ENCODE data around the gene CTTNBP2NL.
"Not testable (repeated sequence)": the region's sequence is repeated elsewhere in the genome, so short reads cannot be mapped to it uniquely, and the experiment has no call there.

CTTNBP2NL gene

DNA sequence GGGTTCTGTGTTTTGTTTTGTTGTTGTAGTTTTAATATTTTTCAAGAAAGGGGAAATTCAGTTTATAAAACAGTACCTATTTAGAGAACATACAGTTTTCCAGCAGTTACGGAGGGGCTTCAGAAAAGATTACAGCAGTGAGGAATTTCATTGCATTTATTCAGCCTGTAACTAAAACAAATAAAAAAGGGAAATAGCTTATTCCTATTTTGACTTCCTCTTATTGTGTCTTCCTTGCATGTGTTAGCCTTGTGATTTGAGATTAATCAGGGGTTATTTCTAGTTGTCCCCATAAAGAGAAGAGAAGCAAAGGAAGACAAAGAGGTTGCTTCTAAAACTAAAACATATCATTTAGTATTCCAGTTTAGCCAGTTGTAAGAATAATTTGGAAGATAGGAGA lies 35.0 kb downstream of the CTTNBP2NL start:
- DNase-seq: no peak

DNA sequence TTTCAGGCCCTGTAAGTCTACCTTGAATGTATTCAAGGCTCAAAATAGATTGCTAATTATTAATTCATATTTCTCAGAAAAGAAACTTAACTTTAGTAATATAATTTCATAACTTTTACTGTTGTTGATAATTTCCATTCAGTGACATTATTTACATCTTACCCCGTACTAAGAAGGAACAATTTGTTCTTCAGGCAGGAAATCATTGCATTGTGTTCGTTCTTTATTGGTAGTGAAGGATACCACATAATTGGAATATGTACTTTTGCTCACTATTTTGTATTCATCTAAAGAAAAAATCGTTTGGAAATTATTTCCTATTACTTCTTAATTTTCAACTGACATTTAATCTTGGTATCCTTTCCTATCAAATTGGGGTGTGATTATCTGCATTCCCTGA lies 39.4 kb downstream of the CTTNBP2NL start:
- DNase-seq: no peak

DNA sequence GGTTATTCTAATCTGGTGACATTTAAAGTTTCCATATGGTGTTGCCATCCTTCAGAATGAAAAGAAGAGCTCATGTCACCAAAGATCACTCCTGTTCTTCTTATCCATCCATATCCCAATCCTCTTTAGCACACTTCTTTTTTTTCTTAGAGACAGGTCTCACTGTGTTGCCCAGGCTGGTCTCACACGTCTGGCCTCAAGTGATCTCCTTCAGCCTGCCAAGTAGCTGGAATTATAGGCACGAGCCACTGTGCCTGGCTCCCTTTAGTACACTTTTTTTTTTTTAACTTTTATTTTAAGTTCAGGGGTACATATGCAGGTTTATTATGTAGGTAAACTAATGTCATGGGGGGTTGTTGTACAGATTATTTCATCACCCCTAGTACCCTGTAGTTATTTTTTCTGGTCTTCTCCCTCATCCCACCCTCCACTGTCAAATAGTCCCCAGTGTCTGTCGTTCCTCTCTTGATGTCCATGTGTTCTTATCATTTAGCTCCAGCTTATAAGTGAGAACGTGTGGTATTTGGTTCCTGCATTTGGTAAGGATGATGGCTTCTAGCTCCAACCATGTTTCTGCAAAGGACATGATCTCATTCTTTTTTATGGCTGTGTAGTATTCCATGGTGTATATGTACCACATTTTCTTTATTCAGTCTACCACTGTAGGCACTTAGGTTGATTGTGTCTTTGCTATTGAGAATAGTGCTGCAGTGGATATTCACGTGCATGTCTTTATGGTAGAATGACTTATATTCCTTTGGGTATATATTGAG lies 40.6 kb downstream of the CTTNBP2NL start:
- DNase-seq: no peak

DNA sequence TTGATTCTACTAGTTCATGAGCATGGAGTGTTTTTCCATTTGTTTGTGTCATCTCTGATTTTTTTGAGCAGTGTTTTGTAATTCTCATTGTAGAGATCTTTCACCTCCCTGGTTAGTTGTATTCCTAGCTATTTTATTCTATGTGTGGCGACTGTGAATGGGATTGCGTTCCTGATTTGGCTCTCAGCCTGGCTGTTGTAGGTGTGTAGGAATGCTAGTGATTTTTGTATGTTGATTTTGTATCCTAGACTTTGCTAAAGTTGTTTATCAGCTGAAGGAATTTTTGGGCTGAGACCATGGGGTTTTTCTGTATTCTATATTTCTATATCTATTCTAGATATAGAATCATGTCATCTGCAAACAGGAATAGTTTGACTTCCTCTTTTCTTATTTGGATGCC lies 42.1 kb downstream of the CTTNBP2NL start:
- not testable (repeated sequence) for DNase-seq

DNA sequence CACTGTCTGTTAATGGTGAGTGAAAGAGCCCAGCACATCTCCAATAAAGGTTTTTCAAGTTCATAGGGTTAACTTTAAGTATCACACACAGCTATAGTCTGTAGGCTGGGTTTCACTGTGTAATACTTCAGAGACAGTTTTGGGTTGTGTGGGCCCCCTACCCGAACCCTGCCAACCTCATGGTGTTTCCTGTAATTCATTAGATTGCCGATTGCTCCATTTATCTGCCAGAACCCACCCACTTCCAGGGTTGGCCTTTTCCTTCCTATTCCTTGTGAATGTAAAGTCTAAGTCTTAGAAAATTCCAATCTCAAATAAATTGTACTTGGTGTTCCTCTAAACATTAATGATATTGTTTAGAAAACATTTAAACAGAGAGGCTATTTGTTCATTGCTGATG lies 43.6 kb downstream of the CTTNBP2NL start:
- no peak for DNase-seq

DNA sequence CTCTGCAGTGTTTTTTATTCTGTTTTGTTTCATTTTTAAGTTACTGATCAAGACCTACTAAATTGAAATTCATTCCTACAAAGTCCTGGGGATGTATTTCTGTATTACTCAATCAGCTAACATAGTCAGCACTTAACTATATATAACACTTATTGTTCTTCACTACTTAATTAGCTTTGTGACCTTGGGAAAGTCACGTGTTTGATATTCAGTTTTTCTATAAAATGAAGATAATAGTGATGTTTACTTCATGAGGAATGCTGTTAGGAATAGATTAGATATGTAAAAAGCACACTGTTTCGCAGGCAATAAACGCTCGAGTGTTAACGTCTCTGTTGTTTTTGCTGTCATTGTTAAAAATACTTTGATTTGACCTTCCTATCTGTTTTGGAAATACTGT lies 44.6 kb downstream of the CTTNBP2NL start:
- DNase-seq: no peak

DNA sequence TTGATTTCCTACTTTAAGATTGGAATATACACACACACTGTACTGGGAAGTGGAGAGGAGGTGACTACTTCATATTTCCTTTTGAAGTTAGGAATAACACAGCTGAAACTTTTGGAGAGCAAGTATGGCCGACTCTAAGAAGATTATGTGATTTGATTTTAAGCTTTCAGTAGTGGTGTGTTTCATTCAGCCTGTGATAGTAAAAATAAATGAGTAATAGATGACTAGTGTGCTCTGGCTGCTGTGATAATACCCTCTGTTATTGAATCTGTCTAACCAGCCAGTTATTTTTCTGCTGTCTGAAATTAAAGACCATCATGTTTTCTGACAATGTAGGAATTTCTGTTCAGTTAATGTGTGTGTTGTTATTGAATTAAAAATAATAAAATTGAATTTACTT lies 48.3 kb downstream of the CTTNBP2NL start:
- no peak for DNase-seq

DNA sequence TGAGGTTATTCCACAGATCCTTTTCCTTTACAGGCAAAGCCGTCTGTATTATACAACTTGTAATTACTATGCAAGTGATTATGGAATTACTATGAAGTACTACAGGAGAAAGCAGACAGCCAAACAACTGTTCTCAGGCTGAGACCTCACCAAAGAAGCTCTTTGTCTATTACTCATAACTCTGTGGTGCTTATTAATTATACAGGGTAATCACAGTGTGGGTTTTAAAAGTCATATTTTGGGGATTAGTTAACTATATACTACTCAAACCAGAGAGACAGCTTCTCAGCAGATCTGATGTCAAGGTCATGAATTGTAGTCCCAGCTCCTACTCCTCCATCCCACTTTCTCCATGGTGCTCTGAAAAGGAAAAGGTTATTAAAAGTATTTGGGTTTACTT lies 49.6 kb downstream of the CTTNBP2NL start:
- no peak for DNase-seq

DNA sequence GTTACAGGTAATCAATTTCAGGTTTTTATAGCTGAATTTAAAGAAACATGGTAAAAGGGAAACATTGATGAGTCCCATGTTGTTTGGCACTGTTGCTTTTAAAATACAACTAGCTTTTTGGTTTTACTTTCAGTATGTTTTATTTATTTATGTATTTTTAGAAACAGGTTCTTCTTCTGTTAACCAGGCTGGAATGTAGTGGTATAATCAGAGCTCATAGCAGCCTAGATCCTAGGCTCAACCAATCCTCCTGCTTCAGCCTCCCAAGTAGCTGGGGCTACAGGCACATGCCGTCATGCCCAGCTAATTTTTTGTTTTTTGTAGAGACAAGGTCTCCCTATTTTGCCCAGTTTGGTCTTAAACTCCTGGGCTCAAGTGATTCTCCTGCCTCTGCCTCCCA lies 50.4 kb downstream of the CTTNBP2NL start:
- no peak for DNase-seq

DNA sequence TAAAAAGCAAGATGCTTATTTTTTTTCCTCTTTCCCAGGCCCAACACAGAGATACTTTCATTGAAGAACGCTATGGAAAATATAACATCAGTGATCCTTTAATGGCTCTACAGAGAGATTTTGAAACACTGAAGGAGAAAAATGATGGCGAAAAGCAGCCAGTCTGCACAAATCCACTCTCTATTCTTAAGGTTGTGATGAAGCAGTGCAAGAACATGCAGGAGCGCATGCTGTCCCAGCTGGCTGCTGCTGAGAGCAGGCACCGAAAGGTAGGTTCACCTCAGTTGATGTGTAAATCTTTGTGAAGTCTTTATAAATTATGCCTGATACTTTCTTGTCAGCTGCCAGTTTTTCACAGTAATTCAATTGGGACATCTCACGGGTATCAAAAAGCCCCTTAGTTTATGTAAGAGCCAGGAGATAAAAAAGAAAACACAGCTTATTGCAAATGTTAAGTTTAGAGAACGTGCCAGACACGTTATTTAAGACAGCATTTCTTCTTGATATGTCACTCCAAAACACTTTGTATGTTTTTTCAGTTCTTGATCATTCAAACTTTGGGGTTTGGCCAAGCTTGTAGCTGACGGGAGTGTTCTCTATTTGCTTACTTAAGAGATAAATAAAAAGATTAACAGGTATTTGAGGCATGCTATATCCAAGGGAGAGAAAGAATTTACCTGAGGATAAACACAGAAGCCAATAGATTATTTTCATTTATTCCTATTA lies 53.1 kb downstream of the CTTNBP2NL start:
- DNase-seq: no peak

DNA sequence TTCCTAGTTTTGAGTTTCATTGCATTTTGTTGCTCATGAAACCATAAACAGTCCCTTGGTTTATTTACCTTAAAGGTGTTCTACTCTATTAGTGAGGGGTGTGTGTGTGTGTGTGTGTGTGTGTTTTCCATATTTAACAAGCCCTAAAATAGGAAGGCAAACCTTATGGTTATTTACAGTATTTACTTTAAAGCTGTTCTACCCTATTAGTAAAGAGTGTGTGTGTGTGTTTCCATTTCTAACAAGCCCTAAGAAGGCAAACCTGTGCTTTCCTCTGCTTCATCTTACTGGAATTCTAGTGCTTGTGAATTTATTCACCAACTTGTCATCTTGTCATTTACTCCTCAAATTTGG lies 53.6 kb downstream of the CTTNBP2NL start:
- no peak for DNase-seq

DNA sequence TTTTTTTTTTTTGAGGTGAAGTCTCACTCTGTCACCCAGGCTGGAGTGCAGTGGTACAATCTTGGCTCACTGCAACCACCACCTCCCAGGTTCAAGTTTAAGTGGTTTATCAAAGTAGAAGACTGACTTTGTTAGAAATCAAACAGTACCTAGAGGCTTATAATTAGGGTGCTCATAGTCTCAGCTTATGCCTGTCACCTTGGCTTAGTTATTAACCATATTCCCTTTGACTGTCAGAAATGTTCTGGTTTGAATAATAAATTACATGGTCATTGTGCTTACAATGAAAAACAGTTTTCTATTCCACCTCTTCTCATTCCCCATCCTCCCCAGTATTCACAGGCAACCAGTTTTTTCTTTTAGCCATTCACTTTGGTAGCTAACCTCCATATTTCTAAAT lies 54.8 kb downstream of the CTTNBP2NL start:
- DNase-seq: no peak

DNA sequence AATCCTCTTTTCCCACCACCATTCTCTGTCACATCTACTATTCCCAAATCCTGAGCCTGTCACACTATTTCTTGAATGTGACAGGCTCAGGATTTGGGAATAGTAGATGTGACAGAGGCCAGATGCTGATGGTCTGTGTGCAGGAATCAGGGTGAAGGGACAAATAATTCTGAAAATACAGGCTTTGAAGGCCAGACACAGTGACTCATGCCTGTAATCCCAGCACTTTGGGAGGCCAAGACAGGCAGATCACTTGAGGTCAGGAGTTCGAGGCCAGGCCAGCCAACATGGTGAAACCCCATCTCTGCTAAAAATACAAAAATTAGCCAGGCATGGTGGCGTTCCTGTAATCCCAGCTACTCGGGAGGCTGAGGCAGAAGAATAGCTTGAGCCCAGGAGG lies 55.3 kb downstream of the CTTNBP2NL start:
- not testable (repeated sequence) for DNase-seq

DNA sequence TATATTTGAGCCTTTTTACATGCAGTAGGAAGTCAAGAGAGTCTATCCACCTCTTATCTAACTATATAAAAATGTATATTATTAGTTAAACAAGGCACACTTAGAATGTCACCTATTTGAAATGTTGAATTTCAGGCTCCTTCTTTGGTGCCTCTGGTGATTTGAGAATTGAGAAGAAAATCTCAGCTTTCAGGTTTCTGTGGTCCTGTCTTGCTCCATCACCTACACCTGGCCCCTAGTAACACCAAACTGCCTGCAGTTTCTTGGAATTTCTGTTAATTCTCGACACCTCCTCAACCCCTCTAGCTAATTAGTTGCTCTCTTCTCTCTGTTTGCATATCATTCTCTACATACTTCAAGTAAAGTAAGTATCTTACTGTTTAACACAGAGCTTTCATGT lies 57.9 kb downstream of the CTTNBP2NL start:
- DNase-seq: no peak

DNA sequence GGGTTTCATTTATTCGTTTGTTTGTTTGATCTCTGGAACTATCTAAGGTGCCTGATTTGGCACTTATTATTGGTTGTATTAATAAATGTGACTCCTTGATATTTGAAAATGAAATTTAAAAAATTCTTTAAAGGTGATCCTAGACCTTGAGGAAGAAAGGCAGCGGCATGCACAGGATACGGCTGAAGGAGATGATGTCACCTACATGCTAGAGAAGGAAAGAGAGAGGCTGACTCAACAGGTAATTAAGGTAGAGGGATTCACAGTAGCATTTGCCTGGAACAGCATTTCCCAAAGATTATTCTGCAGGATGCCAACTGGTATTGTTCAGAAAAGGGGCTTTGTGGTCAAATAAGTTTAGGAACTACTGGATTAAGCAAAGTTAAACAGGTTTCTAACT lies 58.3 kb downstream of the CTTNBP2NL start:
- no peak for DNase-seq

DNA sequence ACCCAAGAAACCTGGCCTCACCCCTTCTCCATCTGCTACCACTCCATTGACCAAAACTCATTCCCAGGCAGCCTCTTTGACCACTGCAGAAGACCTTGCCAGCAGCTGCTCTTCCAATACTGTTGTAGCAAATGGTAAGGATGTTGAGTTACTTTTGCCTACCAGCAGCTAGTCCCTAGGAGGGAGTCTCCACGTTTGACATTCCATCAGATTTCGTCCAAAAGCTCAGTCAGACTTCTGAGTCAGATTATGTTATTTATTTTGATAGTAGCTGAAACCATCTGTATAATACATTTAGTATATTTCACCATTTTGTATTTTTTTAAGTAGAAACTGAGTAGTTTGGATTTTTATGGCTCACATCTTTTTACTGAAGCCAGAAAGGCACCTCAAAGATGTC lies 61.2 kb downstream of the CTTNBP2NL start:
- no peak for DNase-seq

DNA sequence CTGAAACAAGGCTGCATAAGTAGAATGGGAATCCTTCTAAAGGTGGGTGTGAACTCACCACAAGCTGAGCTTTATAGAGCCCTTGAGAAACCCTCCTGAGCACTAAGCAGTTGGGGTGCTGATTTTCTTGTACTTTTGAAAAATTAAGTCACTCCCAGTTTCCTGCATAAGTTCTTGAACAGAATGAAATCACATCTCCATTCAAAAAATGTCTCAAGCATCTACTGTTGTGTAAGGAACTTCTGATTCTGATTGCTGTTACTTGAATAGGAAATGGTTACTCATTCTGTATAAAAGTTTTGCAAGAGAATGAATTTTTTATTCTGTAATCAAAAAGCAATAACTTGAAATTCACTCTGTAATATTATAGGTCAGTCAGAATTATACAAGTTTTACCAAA lies 61.9 kb downstream of the CTTNBP2NL start:
- no peak for DNase-seq

DNA sequence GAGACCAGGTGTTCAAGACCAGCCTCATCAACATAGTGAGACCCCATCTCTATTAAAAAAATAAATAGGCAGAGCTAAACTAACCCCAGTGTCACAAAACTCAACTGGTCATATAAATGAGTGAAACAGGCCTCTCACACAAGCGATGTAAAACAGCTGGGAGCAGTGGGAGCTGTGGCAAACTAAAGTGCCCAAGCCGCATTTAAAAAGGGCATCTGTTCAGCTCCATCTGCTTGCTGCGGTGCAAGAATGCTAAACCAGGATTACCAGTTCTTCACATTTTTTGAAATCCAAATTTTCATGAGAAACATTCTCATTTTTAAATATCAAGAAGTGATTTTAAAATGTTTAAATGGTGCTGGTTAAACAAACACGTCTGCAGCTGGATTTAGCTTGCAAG lies 62.7 kb downstream of the CTTNBP2NL start:
- DNase-seq: no peak

DNA sequence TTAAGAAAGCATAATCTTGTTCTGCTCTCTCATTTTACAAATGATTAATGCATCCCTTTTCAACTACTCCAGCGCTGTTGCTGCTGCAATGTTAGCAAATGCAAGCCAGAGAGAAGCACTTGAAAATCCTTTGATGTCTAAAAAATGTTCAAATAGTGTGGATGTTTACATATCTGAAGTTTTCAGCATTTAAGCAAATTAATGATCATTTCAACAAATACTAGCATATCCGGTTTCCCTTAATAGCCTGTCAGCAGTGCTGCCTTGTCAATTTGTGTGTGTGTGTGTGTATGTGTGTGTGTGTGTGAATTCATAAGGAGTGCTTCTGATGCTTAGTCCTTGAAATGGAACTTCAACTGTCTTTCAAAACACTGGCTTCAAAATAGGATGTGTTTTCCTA lies 64.6 kb downstream of the CTTNBP2NL start:
- no peak for DNase-seq

DNA sequence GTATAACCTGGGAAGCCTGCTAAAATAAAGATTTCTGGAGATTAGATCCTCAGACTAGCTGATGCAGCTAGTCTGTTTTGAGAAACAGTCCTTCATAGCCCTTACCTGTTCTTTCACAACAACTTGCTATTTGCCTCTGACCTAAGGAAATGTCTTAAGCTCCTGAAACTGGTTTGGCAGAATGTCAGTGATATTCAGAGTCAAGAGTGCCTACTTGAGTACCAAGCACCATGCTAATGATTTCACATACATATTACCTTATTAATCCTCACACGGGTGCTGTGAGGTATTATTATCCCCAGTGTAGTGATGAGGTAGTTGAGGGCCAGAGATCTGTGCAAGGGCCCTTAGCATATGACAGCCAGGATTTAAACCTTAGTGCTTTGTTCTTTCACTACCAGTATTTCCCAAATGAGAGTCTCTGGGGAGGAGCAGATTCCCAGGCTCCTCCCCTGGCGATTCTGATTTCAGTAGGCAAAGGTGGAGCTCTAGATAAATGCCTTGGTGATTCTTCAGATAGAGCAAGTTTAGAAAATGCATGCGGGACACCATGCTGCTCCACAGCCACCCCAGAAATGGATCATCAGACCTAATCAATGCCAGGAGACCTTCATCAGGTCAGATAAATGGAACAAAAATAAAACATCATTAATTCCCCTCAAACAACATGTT lies 65.3 kb downstream of the CTTNBP2NL start:
- no peak for DNase-seq

DNA sequence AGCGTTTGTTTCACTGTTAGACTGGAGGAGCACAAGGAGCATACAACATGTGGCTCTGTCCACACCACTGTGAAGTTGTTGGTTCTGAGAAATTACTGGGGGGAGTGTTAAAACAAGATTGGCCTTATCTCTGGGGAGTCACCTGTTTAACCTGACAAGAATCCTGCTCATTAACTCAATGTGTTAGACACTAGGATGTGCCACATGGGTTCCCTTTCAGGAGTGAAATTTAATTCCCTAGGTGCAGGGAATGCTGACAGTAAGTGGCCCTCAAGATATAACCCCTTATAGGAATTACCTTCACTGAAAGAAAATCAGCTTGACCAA lies 66.9 kb downstream of the CTTNBP2NL start:
- DNase-seq: no peak

DNA sequence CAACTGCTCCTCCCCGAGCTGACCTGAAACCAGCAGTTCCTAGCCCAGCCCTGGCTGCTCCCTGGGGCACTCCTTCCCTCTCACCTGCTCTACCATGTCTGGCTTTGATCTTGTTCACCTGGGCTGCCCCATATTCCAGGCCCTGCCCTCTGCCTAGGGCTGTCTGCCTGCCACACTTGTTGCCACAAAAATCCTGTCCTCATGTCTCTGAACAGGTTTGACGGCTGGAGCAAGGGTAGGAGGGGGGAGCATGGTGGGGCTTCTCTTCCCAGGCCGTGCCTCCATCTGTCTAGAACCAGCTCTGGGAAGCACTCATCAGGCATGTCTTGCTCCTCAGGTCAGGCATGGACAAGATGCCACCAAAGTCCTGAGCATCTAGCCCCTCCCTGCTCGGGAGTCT lies 68.5 kb downstream of the CTTNBP2NL start:
- DNase-seq: no peak

DNA sequence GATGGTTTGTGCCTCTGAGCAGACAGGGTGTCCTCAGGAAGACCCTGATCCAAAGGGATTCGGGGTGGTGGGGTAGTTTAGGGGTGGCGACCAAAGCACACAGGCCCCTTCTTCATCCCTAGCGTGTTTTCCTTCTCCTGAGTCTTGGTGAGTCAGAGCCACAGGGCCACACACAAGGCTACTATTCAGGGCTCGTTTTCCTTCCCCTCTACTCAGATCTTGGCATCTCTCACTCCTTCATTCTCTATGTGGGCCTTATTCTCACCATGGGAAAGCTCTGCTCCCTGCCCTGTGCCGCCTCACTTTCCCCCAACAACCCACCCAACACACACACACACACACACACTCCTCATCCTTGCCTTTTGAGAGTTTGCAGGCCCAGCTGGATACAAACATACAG lies 69.1 kb downstream of the CTTNBP2NL start:
- no peak for DNase-seq

DNA sequence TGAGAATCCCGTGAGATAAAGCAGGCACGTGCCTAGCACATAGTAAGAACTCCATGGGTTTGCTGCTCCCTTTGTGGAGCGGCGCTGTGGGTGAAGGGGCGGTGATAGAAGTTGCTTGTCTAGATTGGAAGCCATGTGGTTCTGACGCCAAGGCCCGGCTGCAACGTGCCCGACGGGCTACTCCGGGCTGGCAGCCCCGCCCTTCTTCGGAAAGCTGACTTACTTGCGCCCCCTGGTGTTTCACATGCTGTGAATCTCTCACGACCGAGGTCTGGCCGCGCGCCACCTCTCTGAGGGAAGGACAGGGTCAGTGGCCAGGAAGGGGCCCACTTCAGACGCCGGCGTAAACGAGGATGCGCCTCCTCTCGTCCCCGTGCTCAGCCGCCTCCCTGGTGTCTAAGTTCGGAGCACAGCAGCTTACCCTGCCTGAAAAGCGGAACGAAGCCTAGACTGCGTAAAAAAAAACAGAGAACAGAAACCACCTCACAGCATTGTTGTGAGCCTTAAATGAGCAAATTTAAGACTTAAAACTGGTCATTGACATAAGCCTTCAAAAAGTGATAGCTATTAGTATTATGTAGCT lies 70.2 kb downstream of the CTTNBP2NL start:
- peak; percentile 59 to 85 (median 74) for DNase-seq
